Measurements from ENCODE around the gene DMAC2L. TPM values are rescaled to one million over a fixed set of nuclear protein-coding genes. Genes with fewer than 3 reads are reported as not detected.

DMAC2L gene
- total and polyA plus RNA-seq, 7 donors: 12.2 to 37.1 (median 25.4) TPM

- Histone ChIP-seq H3K4me1 (peaks cover 0 to 4% (median 0%) of the 10 kb centered on the region in 4 donors), H3K27ac (no peak overlapping the region), H3K9me3 (no peaks in the 10 kb centered on the region), H3K36me3 (peaks cover 0 to 22% (median 0%) of the 10 kb centered on the region in 4 donors), H3K27me3 (no peaks in the 10 kb centered on the region), H3K4me3 (no peak overlapping the region)
- 19 to 61% methylated on average over 3 of the region's 3 CpGs for WGBS, 2 donors
- intact Hi-C loops (cut with DNase I): no loop called here
- TF ChIP-seq CTCF (IDR thresholded peaks at IDR 0.05) (no peak), EP300 (IDR thresholded peaks at IDR 0.05) (no peak), POLR2A (IDR thresholded peaks at IDR 0.05) (no peak), POLR2AphosphoS5 (IDR thresholded peaks at IDR 0.05) (no peak)
- DNase-seq: no peak
These were observed 61.8 kb downstream of the DMAC2L start for GRCh38 chr14:50373959-50374358.

- peaks cover 0 to 4% (median 0%) of the 10 kb centered on the region in 4 donors for H3K4me1 ChIP-seq
- H3K27ac ChIP-seq: no peak overlapping the region
- intact Hi-C loops (cut with DNase I): no loop called here
- no peaks in the 10 kb centered on the region for H3K27me3 ChIP-seq
- no peaks in the 10 kb centered on the region for H3K9me3 ChIP-seq
- peaks cover 0 to 40% (median 0%) of the 10 kb centered on the region in 4 donors for H3K36me3 ChIP-seq
- no peak for DNase-seq
- 89 to 99% methylated on average over 5 of the region's 5 CpGs for WGBS, 2 donors
- no peak for TF ChIP-seq POLR2A (IDR thresholded peaks at IDR 0.05)
- no peak for TF ChIP-seq CTCF (IDR thresholded peaks at IDR 0.05)
- no peak for TF ChIP-seq POLR2AphosphoS5 (IDR thresholded peaks at IDR 0.05)
- TF ChIP-seq EP300 (IDR thresholded peaks at IDR 0.05): no peak
- no peak overlapping the region for H3K4me3 ChIP-seq
These were observed 63.6 kb downstream of the DMAC2L start for GRCh38 chr14:50375760-50376159.

Small RNAs within 50 kb of the gene (small RNA-seq; reads per million reads assigned to genes)
- 0 reads per million in 3 donors for gene MIR4504

Other genes with a start within 250 kb of the DMAC2L start
- 10 to 100 TPM in 2 of 4 donors, 1 to 10 TPM in 2; 7.8 to 12.2 (median 9.4) TPM for gene VCPKMT, start 195.8 kb upstream of the DMAC2L start, total RNA-seq
- 1 to 10 TPM; 3.5 to 8.7 (median 4.2) TPM for gene VCPKMT, start 195.8 kb upstream of the DMAC2L start, polyA plus RNA-seq
- gene SOS2, start 80.7 kb upstream of the DMAC2L start, total RNA-seq: 10 to 100 TPM; 31.9 to 40.4 (median 38.7) TPM
- 10 to 100 TPM; 11.2 to 25.2 (median 18.6) TPM for gene SOS2, start 80.7 kb upstream of the DMAC2L start, polyA plus RNA-seq
- gene L2HGDH, start 95 bp upstream of the DMAC2L start, total RNA-seq: 1 to 10 TPM; 2.7 to 6.3 (median 3.6) TPM
- 1 to 10 TPM; 3.6 to 6.7 (median 5.7) TPM for gene L2HGDH, start 95 bp upstream of the DMAC2L start, polyA plus RNA-seq
- gene CDKL1, start 84.6 kb downstream of the DMAC2L start, total RNA-seq: 10 to 100 TPM; 39.8 to 91.8 (median 58.6) TPM
- gene CDKL1, start 84.6 kb downstream of the DMAC2L start, polyA plus RNA-seq: 1 to 10 TPM; 4.2 to 6.4 (median 5.4) TPM
- gene MAP4K5, start 220.2 kb downstream of the DMAC2L start, total RNA-seq: 100 to 1,000 TPM; 144 to 314 (median 176) TPM
- gene MAP4K5, start 220.2 kb downstream of the DMAC2L start, polyA plus RNA-seq: 10 to 100 TPM; 12.6 to 20.0 (median 19.0) TPM
- 10 to 100 TPM in 3 of 4 donors, 1 to 10 TPM in 1; 9.1 to 22.5 (median 11.3) TPM for gene ATL1, start 247.8 kb downstream of the DMAC2L start, total RNA-seq
- 1 to 10 TPM; 3.2 to 6.6 (median 6.5) TPM for gene ATL1, start 247.8 kb downstream of the DMAC2L start, polyA plus RNA-seq